B cell (primary cell): ENCODE results near the gene CNOT6L.

Source experiments
- CTCF ChIP-seq: fragments of 200-600 bp; IDR thresholded peaks from one replicate; pipeline ENCODE4 v1.8.0; 2022; ENCODE audit warnings: antibody characterized with exemption, mild to moderate bottlenecking
- EZH2 ChIP-seq: IDR thresholded peaks from 2 replicates; pipeline ENCODE4 v1.6.1; 2012; ENCODE audit warnings: borderline replicate concordance, low read depth, mild to moderate bottlenecking, moderate library complexity, low read length; ENCODE audit not compliant: insufficient read depth, poor library complexity, severe bottlenecking

- TF ChIP-seq CTCF, result no peak
- TF ChIP-seq EZH2, result no peak
Measured at GRCh38 chr4:77827343-77827742, 8.2 kb upstream of the CNOT6L start.
